AG09309 (cell line): ENCODE data around the gene PTPRN2.

Source experiments
- DNase-seq: peaks from one replicate; pipeline ENCODE4 v3.0.0-alpha.2; 2010; ENCODE audit warnings: low read depth
- H3K4me3 ChIP-seq: 2 replicates; pipeline ENCODE4 v1.5.1; 2011; ENCODE audit warnings: mild to moderate bottlenecking, low read depth, low read length, moderate library complexity; ENCODE audit not compliant: control insufficient read depth
- CTCF ChIP-seq: IDR thresholded peaks from 2 replicates; pipeline ENCODE4 v1.5.1; 2011; ENCODE audit warnings: mild to moderate bottlenecking, low read depth, low read length, inconsistent platforms; ENCODE audit not compliant: insufficient read depth, control insufficient read depth; ENCODE audit errors: missing control alignments

The PTPRN2 gene

DNA sequence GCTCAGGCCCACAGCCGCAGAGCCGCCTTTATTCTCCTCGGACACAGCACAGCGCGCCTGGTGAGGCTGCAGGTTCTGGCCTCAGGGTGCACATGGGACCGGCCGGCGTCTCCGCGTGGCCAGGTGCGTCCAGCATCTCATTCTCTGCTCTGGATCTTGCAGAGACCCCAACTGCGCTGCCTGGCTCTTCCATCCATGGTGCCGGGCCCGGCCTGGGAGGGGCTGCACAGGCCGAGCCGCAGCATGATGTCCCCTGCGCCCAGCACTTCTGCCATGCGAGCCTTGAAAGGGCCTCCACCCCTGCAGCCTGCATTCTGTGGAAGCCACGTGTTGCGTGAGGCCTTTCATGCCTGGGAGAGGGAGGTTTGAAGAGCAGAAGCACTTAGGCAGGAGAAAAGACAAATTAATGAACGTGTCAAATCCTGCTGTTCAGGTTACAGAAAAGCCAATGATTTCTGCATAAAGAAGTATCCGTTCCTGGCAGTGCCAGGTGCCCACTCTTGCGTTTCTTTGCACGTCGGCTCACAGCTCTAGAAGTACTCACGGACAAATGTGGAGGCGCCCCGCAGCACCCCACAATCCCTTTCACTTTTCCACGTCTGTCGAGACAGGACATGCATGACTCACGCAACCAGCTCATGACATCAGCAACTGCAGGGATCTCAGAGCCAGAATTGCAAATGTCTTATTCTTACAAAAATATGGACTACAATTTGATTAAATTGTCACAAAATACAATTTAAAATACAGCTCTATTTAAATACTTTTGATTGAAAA, 679.4 kb downstream of the PTPRN2 start:
- TF ChIP-seq CTCF, result no peak
- H3K4me3 ChIP-seq, result no peak overlapping the region
- no peak for DNase-seq

DNA sequence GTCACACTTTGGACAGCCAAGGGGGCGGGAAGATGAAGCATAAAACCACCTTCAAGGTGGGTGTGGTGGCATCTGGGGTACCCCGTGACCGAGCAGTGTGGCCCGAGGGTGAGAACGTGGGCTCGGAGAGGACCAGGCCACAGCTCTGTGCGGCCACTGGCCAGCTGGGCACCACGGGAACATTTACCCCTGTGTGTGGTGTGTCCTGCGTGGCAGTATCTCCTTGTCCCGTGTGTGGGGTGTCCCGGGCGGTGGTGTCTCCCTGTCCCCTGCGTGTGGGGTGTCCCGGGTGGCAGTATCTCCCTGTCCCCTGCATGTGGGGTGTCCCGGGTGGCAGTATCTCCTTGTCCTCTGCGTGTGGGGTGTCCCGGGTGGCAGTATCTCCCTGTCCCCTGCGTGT, 680.5 kb downstream of the PTPRN2 start:
- TF ChIP-seq CTCF, result no peak
- no peak overlapping the region for H3K4me3 ChIP-seq
- no peak for DNase-seq

DNA sequence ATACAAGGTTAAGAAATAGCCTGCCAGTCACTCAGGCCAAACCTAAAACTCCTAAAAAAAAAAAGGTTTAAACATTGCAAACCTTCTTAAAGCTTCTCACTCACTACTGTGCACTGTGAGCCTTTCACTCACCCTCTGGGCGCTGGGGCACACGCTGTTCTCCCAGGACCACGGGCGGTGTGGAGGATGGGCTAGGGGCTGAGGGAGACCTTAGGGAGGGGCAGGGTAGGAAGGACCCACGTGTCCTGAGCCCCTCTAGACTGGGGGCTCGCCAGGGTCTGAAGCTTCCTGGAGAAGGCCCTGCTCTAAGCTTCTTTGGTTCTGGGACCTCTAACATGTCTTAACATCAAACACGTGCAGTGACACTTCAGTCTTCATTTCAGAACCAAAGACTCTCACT, 681.0 kb downstream of the PTPRN2 start:
- no peak for TF ChIP-seq CTCF
- no peak for DNase-seq
- H3K4me3 ChIP-seq, result no peak overlapping the region

- H3K4me3 ChIP-seq, result no peak overlapping the region
- no peak for TF ChIP-seq CTCF
- DNase-seq, result no peak
These were observed 681.8 kb downstream of the PTPRN2 start for GRCh38 chr7:157905651-157906461.

- no peak for TF ChIP-seq CTCF
- H3K4me3 ChIP-seq, result no peak overlapping the region
- no peak for DNase-seq
These were observed 682.6 kb downstream of the PTPRN2 start for GRCh38 chr7:157904866-157905570.

DNA sequence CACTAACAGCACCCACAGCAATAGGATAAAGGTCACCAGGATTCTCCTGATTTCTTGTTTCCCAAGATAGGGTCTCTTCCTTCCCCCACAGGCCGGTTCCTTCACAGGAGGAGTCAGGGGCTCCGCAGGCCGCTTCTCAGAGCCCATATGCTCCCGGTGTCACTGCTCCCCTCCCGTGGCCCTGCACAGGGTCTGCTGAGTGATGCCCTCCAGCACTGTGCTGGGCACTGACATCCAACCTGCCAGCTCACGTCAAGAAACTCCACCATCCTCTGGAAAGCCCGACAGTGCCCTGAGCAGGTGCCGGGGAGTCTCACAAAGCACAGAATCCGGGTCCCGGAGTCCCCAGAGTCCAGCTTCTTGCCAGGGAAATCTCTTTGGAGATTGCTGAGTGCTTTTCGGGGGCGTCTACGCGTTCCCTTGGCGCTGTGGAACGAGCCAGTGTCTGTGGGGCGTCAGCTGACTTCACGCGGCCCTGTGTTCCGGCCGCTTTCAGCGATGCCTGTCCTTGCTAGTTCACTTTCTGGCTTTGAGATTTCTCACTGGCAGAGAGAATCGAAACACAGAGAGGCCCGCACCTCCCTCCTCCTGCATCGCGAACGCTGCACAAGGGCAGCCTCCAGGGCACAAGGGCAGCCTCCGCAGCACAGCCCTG, 683.3 kb downstream of the PTPRN2 start:
- no peak for DNase-seq
- TF ChIP-seq CTCF, result no peak
- H3K4me3 ChIP-seq, result no peak overlapping the region
